ENCODE results near the gene LRRC8E.

The LRRC8E gene

DNA sequence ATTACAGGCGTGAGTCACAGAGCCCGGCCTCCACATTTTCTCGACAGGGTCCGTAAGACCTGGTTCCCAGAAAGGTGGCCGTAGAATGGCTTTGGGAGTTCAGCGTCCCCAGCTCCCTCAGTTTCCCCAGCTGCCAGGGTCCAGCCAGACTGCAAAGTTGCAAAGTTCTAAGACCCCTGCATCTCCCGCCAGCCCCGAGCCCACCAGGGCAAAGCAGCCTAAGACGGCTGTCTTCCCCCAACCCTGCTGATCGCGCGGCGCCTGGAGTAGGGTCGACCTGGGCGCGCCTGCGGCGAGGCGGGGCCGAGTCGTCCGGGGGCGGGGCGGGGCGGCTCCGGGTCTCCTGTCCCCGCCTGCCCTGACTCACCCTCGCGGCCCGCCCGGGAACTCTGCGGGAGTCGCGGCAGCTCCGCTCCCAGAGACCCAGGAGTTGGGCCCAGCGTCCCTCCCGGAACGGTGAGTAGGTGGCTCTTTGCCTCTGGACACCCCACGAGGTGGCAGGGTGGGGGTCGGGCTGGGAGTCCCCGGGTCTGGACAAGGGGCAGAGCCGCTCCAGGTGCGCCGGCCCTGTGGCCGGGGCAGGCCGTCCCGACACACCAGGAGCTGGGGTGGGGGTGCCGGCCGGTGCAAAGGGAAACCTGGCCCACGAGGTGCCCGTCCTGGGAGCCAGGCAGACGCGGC lies at the start of gene LRRC8E:
TSS of gene LRRC8E (plus strand) at position 366 of the 681 bp plus-strand sequence. CDS start 7,094 bp downstream, outside the sequence.
- DNase-seq: no peak

GRCh38 chr19:7839476-7839875 lies 48.8 kb upstream of the LRRC8E start:
- DNase-seq: no peak

DNA sequence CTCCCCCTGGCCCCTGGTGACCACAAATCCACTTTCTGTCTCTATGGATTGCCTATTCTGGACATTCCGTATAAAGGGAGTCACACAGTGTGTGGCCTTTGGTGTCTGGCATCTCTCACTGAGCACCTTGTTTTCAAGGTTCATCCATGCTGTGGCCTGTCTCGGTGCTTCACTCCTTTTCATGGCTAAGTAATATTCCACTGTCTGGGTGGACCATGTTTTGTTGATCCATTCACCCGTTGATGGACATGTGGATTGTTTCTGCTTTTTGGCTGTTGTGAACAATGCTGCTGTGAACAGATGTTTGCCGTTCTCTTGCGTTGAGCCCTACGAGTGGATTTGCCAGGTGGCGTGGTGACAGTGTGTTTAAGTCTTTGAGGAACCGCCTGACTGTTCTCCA lies 47.7 kb upstream of the LRRC8E start:
- no peak for DNase-seq

DNA sequence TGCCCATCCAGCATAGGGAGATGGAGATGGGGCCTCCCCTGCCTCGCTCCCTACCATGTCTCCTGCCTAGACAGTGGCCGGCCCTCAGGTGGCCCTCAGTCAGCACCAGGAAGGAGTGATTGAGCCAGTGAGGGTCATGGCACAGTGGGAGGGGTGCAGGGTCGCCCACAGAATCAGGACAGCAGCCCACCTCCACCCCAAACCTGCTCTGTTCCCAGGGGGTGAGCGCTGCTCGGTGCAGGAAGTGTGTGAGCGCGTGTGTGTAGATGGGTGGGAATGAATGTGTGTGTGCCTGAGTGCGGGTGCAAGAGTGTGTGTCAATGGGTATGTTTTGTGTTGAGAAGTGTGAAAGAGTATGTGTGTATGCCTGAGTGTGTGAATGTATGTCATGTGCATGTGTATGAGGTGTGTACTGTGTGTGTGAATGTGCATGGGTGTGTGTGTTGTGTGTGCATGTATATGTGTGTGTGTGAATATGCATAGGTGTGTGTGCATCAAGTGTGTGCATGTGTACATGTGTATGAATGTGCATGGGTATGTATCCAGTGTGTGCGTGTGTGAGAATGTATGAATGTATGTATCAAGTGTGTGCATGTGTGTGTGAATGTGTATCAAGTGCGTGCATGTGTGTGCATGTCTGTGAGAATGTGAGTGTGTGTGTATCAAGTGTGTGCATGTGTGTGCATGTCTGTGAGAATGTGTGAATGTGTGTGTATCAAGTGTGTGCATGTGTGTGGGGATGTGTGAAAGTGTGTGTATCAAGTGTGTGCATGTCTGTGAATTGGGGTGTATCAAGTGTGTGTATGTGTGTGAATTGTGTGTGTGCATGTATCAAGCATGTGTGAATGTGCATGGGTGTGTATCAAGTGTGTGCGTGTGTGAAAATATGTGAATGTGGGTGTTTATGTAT lies 46.3 kb upstream of the LRRC8E start:
- DNase-seq: no peak

- no peak for DNase-seq
Measured at GRCh38 chr19:7842661-7843294, 45.5 kb upstream of the LRRC8E start.

DNA sequence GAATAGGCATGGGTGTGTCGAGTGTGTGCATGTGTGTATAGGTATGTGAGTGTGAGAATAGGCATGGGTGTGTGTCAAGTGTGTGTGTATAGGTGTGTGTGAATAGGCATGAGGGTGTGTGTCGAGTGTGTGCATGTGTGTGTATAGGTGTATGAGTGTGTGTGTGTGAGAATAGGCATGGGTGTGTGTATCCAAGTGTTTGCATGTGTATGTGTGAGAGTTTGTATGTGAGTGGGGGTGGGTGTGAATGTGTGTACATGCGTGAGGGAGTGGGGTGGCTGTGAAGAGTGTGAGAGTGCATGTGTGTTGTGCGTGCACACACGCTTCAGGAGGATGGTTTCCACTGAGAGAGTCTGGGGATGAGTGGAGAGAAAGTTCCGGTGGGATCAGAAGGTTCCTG lies 44.8 kb upstream of the LRRC8E start:
- no peak for DNase-seq

DNA sequence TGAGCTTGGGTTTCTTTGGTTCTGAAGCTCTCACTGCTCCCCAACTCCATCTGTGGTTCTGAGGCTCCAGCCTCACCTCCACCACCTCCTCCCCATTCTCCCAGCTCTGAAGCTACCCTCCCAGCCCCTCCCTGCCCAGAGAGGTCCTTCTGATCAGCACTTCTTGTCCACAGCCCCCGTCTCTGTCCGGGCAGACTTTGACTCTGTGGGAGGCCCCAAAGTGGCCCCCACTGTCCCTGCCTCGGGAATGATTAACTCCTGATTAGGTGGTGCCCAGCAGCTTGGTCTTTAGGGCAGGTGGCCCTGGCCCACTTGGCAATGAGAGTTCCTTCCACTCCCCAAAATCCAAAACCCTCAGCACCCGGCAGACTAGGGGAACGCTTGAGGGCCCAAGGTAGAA lies 43.9 kb upstream of the LRRC8E start:
- DNase-seq: no peak

- DNase-seq: no peak
Measured at GRCh38 chr19:7844951-7845350, 43.4 kb upstream of the LRRC8E start.

- no peak for DNase-seq
Measured at GRCh38 chr19:7845390-7846154, 42.7 kb upstream of the LRRC8E start.

DNA sequence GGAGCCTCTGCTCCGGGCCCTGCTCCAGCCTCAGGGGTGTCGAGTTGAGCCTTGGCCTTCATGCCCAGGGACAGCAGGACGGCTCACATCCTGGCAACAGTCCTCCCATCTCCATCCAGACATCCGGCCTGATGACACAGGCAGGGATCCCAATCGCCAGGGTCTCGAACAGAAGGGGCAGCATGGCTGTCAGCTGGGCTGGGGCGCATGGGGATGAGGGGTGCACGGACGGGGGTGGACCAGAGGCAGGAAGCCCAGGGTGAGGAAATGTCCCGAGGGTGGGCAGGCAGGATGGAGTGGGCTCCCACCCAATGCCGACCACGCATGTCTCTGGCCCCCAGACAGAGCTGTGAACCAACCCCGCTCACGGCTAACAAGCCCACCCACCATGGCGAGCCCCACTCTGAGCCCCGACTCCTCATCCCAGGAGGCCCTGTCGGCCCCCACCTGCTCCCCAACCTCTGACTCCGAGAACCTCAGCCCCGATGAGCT lies 42.1 kb upstream of the LRRC8E start:
- DNase-seq: no peak

DNA sequence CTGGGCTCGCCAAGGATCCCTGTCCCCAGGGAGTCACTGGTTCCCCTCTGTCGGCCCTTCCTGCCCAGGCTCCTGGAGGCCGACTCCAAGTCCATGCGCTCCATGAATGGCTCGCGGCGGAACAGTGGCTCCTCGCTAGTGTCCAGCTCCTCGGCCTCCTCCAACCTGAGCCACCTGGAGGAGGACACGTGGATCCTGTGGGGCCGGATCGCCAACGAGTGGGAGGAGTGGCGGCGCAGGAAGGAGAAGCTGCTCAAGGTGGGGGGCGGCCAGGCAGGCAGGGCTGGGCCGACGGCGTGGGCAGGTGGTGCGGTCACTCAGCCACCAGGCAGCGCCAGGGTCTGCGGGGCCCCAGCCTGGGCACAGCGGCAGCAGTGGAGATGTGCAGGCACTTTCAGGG lies 40.6 kb upstream of the LRRC8E start:
- DNase-seq: no peak

DNA sequence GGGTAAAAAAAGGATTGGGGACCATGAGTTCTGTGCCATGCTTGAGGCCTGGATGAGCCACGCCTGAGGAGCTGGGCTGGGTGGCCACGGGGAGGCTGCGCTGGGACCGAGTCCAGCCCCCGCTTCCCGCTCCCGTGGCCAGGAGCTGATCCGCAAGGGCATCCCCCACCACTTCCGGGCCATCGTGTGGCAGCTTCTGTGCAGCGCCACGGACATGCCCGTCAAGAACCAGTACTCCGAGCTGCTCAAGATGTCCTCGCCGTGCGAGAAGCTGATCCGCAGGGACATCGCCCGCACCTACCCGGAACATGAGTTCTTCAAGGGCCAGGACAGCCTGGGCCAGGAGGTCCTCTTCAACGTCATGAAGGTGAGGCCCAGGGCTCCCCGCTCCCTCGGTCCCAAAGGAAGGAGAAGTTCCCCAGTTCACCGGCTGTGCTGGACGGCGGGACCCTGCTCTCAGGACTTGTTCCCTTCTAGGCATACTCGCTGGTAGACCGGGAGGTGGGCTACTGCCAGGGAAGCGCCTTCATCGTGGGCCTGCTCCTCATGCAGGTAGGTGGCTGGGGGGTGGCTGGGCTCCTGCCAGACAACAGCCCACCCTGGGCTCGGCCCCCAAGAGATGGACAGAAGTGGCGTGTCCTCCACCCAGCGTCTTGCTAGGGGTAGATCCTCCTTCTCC lies 39.4 kb upstream of the LRRC8E start:
- no peak for DNase-seq

DNA sequence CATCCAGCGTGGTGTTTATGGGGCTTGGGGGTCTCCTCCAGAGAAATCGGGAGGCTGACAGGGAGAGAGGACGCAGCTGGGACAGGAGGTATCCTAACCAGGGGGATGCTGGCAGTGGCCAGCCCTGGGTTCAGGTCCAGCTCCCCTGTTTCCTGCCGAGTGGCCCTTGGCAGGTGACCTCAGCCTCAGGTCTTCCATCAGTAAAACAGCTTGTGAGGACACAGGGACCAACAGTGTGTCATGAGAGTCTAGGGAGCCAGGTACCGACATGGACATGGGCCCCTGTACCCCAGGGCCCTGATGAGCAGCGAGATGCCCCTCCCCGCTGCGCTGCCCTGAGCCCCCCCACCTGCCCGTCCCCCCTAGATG lies 38.7 kb upstream of the LRRC8E start:
- no peak for DNase-seq

DNA sequence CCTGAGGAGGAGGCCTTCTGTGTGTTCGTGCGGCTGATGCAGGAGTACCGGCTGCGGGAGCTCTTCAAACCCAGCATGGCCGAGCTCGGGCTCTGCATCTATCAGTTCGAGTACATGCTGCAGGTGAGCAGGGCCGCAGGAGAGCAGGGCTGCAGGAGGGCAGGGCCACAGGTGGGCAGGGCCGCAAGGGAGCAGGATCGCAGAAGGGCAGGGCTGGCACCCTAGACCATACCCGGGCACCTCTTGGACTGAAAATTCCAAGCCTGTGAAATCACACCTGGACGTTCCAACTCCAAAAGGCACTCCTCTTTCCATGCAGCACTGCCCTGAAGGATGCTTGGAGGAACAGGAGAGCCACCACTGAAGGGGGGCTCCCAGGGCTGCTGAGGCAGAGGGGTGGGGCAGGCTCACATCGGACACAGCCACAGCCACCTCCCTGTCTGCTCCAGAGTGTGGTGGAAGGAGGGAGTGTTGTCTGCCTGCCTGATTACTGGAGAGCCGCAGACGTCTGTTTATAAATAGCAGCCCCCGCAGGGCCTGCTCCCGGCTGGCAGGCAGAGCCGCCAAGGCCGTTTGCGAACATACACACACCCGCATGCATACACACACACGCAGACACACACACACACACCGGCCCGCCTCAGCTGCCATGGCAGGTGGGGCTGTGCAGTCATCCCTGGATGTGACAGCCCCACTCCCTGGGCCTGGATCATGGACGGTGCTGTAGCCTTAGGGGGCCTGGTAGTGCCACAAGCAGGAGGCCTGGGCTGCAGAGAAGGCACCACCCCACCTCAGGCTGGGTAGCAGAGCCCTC lies 38.1 kb upstream of the LRRC8E start:
- no peak for DNase-seq

DNA sequence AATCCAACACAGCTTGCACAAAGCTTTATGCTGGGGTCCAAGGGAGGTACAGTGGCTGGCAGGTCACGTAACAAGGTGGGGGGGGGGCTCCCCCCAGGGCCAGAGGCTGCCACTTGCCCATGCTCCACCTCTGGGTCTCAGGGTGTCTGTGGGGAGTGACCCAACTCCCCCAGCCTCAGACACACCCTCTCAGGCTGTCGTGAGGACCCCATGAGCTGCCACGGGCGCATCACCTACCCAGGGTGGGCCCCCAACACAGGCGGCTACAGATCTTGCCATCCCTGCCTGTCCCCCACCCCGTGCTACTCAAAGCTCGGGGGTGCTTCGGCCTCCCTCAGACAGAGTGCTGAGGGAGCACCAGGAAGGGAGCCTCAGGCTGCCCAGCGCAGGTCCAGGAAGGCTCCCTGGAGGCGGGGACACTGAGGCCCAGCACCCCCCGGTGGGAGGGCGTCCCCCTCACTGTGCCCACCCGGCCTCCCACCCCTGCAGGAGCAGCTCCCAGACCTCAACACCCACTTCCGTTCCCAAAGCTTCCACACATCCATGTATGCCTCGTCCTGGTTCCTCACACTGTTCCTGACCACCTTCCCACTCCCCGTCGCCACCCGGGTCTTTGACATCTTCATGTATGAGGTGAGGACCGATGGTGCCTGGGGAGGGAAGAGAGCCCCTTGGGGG lies 37.2 kb upstream of the LRRC8E start:
- DNase-seq: no peak

DNA sequence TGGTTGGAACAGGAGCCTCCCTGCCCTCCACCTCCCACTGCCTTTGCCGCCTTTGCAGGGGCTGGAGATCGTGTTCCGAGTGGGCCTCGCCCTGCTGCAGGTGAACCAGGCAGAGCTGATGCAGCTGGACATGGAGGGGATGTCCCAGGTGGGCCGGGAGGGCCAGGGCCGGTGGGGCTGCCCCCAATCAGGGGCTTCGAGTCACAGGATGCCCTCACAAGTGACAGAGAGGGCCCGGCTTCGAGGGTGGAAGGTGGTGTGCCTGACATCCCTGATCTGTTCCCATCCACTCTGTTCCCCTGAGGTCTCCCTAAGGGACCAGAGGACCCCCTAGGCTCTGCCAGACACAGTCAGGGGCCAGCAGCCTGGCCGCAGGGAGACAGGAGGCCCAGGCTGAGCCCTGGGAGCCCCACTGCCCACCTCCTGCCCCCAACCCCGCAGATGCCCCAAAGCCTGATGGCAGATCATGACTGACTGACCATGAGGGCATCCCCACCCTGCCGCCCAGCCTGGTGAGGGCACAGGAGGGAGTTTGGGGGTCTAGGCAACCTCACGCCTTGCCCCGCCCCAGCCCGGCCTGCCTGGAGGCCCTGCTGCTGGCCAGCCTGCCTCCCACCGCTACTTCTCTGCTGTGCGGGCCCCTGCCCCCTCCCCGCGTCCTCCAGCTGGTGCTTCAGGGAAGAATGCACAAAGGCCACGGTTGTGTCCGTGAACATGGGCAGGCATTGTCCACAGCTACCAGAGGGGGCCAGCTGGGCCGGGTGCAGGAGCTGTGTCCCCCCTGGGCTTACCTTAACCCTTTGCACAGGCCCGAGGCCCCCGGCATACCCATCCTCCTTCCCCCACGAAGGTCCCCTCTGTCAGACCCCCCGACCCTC lies 36.4 kb upstream of the LRRC8E start:
- DNase-seq: no peak

- peak; percentile 87 for DNase-seq
Measured at GRCh38 chr19:7852851-7853769, 35.2 kb upstream of the LRRC8E start.

DNA sequence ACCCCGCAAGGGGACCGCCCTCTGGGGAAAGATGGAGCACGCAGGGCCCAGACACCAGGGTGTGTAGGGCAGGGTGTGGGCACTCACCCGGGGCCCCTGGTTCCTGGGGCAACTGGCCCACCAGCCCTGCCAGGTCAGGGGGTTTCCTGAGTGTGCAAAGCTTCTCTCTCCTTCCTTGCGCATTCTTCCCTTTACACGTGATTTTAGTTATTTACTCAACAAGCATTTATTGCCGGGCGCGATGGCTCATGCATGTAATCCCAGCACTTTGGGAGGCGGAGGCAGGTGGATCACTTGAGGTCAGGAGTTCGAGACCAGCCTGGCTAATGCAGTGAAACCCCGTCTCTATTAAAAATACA lies 34.6 kb upstream of the LRRC8E start:
- no peak for DNase-seq

Data from activated CD8-positive, alpha-beta memory T cell treated with anti-CD3 and anti-CD28 coated beads for 24 hours (primary cell).